Measurements from ENCODE around the gene SLC39A8.
"Not testable (repeated sequence)": the region's sequence is repeated elsewhere in the genome, so short reads cannot be mapped to it uniquely, and the experiment has no call there.

The SLC39A8 gene

DNA sequence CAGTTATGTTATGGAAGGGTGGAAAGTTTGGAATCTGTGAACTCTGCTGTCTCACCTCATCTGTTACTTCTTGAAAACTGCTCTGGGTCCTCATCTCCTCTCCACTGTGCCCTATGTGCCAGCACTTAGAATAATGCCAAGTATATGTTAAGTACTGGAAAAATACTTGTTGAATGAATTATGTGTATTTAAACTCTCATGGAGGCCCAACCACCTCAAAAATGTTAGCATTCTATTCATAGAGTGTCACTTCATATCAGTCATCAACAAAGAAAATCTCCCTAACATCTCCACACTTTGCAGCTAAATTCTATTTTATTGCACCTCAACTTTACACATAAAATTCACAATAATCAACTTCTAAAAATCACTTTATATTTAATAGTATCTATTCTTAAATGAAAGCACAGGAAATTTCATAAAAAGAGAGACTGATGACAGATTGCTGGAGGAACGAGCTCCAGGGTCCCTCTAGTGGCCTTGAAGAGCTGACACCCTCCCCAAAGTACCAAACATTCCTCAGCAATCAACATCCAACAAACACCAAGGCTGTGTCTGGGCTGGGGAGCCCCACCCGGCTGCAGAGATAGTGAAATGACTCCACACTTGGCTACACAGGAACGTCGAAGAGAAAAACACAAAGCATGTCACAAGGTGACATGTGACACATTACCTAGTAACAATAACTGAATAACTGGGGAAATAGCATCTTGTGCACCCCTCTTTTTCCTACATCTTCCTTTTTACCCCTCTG is 45.8 kb downstream of the SLC39A8 start:
- DNase-seq (ENCODE audit: low spot score) = peak; percentile 66

DNA sequence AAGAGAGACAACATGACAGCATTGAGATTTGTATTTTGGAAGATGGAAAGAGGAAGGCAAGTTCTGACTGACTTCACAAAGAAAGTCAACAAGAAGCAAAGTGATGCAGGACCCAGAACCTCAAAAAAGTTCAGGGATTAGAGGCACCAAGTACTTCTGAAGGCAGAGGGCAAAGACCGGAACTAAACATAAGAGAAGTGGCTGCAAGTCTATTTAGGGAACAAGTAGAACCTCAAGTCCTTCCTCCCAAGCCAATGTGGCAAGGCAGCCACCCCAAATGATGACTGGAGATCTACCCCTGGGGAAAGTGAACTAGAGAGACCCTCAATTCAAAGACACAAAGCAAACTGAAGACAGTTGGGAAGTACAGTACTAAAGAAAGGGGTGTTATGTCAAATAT is 46.6 kb downstream of the SLC39A8 start:
- no peak for DNase-seq (ENCODE audit: low spot score)

DNA sequence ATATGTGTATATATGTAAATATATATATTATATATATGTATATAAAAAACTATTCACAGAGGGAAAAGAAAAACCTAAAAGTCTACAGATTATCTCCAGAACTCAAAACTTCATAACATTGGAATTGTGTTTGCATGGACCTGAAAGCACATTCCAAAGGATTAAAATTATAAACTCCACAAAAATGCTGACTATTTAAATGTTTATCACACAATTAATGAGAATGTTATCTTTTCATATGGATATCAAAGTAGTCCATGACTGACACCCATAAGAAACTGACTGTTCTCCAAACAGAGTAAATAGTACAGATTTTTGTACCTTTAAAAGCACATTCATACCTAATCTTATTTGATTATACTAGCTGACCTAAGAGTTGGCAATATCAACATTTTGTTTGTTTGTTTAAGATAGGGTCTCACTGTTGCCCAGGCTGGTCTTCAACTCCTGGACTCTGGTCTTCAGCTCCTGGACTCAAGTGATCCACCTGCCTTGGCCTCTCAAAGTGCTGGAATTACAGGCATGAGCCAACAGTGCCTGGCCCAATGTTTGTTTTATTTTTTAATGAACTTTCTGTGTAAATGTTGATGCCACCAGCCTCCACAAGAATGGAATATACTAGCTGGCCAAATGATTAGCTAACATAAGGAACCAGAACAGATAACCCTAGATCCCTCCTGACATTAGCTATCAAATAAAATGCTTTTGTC is 50.0 kb downstream of the SLC39A8 start:
- no peak for DNase-seq (ENCODE audit: low spot score)

DNA sequence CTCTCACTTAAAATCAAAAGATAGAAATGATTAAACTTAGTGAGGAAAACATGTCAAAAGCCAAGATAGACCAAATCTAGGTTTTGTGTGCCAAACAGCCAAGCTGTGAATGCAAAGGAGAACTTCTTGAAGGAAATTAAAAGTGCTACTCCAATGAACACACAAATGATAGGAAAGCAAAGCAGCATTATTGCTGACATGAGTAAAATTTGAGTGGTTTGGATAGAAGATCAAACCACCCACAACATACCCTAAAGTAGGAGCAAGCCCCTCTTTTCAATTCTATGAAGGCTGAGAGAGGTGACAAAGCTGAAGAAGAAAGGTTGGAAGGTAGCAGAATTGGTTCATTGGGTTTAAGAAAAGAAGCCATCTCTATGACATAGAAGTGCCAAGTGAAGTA is 56.8 kb downstream of the SLC39A8 start:
- DNase-seq (ENCODE audit: low spot score) = no peak

DNA sequence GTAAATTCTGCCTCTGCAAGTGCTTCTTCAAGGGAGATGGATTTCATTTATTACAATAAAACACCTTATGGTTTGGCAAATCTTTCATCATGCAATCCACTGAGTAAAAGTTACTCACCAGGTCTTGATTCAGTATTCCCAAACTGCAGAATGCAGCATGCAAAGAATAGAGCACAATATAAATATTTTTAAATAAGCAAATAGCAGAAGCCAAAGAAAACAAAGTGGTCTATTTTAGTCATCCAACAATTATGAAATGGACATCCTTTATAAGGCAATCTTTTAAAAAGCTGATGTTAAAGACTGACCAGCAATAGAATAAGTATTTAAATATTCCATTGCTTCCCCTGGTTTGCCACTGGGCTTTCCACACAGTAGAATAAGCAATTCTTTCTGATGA is 59.5 kb downstream of the SLC39A8 start:
- no peak for DNase-seq (ENCODE audit: low spot score)

DNA sequence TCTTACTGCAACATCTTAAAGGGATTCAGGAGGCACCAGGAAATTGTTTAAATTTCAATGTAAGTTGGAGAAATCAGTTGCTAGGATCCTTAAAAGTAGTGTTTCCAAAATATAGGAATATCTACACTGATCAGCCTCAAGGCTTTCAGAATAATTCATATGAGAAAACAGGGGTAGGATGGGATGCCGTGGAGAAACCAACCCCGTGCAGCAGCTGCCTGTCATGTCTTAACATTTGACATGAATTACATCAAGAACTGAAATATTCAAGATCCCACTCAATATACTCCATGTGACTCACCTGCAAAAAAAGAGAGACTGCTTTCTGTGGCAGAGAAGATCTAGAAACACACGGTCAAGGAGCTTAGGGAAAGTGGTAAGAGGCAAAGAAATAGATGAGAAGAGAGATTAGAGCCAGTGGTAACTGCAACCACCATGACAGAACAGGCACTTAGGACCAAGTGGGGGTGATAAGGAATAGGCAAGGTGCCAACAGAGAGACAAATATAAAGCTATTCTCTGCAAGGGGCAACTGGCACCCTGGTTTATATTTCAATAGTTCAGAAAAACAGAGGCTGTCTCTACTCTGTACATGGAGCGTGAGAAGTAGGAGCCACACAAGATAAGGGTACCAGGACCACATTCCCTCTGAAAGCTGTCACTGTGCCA is 64.0 kb downstream of the SLC39A8 start:
- no peak for DNase-seq (ENCODE audit: low spot score)

DNA sequence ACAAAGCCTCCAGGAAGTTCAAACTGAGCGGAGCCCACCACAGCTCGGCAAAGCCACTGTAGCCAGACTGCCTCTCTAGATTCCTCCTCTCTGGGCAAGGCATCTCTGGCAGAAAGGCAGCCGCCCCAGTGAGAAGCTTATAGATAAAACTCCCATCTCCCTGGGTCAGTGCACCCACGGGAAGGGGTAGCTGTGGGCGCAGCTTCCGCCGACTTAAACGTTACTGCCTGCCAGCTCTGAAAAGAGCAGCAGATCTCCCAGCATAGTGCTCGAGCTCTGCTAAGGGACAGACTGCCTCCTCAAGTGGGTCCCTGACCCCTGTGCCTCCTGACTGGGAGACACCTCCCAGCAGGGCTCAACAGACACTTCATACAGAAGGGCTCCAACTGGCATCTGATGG is 72.0 kb downstream of the SLC39A8 start:
- DNase-seq (ENCODE audit: low spot score) = not testable (repeated sequence)

DNA sequence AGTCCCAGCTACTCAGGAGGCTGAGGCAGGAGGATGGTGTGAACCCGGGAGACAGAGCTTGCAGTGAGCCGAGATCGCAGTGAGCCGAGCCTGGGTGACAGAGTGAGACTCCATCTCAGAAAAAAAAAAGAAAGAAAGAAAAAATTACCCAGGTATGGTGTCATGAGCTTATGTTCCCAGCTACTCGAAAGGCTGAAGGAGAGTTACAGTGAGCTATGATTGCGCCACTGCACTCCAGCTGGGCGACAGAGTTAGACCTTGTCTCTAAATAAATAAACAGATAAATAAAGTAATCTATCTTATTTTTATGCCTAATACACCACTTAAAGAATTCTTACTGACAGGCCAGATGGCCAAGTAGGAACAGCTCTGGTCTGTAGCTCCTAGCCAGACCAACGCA is 73.0 kb downstream of the SLC39A8 start:
- DNase-seq (ENCODE audit: low spot score) = no peak

DNA sequence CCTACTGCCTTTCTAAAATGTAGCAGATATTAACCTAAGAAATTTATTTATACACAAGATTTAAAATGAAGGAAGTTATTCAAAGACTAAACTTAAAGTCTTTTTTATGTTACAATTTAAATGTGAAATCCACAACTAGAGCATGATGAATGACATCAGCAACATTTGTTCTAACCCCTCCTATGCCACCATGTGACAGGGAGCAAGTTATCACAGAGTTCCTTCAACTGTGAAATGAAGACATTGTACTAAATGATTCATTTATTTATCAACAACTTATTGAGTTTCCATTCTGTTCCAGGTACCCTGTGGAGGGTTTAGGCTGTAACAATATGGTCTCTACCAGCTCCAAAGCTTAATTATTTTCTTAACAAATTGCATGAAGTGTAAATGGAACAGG is 76.9 kb downstream of the SLC39A8 start:
- no peak for DNase-seq (ENCODE audit: low spot score)

DNA sequence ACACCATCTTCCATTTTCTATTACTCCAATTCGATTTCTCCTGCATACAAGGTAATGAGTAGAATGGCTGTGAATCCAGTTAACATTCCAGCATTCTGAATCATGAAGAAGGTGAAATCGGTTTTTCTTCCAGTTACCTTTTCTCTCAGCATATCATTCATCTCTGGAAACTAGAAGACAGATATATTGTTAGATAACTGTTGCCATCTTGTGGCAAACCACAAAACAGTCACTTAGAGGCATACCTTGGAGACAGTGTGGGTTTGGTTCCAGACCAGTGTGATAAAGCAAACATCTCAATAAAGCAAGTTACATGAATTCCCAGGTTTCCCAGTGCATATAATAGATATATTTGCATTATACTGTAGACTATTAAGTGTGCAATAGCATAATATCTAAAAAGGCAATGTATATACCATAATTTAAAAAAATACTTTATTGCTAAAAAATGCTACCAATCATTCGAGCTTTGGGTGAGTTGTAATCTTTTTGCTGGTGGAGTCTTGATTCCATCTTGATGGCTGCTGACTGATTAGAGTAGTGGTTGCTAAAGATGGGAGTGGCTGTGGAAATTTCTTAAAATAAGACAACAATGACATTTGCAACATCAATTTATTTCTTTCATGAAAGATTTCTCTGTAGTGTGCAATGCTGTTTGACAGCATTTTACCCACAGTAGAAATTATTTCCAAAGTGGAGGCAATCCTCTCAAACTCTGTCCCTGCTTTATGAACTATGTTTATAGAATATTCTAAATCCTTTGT is 82.1 kb downstream of the SLC39A8 start:
- peak; percentile 60 for DNase-seq (ENCODE audit: low spot score)

DNA sequence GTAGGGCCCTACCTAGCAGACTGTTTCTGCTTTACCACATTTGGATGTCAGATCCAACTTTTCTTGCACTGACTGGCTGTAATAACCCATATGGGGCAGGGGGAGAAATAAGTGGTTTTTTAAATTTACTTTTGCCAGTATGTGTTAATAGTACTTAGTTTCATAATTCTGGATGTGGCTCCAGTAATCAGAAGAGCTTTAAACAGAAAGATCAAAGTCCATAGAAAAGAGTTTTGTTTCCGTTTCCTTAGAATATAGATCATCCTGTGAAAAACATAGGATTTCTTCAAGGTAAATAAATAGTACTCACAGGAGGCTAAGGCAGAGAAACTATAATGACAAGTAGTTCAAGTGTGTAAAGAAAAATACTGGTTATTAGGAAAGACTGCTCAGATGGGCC is 85.6 kb downstream of the SLC39A8 start:
- no peak for DNase-seq (ENCODE audit: low spot score)

DNA sequence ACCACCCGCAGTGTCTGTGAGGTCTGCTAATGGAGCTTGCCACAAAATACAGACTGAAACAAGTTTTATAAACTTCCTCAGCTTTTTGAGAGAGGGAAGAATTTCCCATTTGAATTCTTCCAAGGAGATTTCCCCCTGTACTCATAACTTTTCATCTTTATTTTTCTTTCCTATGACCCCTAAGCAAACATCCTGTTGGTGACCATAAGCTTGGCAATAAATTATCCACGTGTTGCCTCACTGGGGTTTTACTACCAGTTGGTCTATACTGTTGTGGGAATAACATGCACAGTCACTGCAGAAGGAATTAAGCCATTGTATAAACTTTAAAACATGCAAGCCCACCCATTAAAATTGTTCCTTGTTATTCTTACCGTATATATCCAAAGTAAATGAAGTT is 86.2 kb downstream of the SLC39A8 start:
- no peak for DNase-seq (ENCODE audit: low spot score)

DNA sequence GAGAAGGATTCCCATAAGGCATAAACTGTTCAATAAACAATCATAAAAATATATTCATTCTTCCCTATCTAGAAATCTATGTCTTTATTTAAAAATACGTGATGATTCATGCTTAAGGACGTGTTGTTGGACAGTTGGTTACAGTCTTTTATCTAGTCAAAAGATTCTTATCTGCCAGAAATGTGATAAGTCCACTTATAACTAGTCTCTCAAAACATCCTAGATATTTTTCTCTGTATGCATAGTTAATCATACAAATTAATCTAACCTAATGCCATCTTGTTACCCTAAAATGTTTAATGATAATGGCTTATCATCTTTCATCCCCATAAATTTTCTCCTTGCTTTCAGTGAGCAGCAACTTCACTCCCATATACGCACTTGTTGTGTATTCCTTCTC is 89.0 kb downstream of the SLC39A8 start:
- no peak for DNase-seq (ENCODE audit: low spot score)

DNA sequence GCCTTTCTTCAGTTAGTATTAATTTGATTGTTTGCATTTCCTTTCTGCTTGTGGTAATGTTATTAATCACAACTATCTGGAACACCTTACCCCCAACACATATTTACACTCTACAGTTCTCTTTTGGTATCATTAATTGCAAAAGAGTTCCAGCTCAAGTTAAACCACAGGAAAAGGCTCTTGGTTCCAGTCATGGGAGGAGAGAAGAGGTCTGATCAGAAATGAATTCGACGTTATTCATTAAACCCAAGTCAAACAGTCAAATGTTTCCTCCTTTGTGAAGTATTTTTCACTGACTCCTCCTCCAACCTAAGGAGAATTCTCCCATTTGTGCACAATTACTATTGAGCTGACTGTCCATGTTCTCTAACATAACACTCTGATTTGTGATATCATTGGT is 91.4 kb downstream of the SLC39A8 start:
- DNase-seq (ENCODE audit: low spot score) = no peak

DNA sequence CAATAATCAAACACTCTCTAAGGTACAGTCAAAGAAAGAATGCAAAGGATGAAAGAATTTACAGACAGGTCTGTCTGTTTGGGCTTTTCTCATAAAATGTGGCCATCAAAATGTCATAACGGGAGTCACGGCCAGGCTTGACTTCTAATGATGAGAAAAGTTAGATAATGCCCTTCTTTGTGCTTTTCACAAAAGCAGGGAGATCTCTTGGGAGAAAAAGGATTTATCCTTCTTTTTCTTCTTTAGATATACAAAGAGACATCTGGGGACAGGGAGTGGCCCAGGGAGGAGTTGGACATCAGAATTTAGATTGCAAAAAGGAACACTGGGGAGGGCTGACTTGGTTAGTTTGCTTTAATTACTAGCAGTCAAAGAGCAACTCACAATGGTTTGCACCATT is 93.1 kb downstream of the SLC39A8 start:
- no peak for DNase-seq (ENCODE audit: low spot score)

DNA sequence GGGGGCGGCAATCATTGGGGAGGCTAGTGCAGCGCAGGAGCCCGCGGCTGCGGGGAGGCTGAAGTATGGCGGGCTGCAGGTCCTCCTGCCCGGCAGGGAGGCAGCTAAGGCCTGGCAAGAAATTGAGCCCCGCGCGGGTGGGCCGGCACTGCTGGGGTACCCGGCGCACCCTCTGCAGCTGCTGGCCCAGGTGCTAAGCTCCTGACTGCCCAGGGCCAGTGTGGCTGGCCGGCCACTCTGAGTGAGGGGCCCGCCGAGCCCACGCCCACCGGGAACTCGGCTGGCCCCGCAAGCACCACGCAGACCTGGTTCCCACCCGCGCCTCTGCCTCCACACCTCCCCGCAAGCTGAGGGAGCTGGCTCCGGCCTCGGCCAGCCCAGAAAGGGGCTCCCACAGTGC is 94.9 kb downstream of the SLC39A8 start:
- no peak for DNase-seq (ENCODE audit: low spot score)

DNA sequence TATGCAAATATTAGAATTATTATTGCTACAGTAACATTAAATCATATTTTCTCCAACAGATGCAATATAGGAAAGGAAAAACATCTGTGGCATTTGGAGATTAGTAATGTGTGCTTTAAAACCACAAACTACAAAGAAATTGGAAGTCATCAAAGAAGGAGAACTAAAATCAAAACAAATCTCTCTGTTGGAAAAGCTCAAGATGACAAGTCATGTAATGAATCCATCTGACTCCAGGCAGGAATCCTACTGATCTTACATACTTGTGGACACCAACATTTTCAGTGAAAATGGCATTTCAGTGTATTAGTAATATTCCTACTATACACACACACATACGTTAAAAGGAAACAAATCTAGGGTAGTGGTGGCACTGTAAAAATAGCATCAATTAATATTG is 98.2 kb downstream of the SLC39A8 start:
- DNase-seq (ENCODE audit: low spot score) = no peak

DNA sequence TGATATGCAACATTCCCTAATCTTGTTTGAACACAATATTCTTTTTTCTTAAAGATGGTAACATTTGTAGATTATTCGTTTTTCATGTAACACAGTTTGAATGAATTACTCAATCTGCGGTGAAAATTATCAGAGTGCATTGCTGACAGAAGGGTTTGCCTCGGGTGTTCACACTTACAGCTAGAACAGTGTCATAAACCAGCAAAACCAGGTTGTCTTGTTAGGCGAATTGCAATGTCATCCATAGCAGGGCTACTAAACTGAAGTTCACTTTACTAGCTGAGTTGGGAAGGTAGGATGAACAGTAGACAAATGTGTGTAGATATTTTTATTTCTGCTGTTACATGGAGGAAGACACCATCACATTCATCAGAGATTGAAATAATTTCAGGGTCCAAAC is 98.9 kb downstream of the SLC39A8 start:
- DNase-seq (ENCODE audit: low spot score) = no peak

DNA sequence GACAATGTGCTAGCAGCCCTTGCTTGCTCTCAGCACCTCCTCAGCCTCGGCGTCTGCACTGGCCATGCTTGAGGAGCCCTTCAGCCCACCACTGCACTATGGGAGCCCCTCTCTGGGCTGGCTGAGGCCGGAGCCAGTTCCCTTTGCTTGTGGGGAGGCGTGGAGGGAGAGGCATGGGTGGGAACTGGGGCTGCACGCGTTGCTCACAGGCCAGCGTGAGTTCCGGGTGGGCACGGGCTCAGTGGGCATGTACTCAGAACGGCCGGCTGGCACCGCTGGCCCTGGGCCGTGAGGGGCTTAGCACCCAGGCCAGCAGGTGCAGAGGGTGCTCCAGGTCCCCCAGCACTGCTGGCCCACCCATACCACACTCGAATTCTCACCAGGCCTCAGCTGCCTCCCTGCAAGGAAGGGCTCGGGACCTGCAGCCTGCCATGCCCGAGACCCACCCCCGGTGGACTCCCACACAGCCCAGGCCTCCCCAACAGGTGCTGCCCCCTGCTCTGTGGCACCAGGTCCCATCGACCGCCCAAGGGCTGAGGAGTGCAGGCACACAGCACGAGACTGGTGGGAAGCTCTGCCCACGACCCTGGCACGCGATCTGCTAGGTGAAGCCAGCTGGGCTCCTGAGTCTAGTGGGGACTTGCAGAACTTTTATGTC is 100.3 kb downstream of the SLC39A8 start:
- DNase-seq (ENCODE audit: low spot score) = no peak

DNA sequence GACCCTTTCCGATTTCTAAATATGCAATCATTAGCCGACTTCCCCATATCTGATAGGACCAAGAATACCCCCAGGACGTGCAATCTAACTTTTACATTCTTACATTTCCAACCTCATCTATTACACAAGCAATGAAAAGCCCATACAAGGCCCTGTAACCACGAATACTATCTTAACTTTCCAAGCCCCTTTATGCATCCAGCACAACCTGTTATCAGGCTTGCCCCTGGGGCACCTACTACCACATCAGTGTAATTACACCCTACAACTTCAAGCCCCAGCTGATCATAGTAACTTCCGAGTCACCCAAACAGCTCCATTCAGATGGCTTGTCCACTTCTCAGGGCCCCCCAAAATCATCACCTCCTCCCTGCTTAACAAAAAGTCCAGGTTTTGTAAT is 102.0 kb downstream of the SLC39A8 start:
- DNase-seq (ENCODE audit: low spot score) = not testable (repeated sequence)

DNA sequence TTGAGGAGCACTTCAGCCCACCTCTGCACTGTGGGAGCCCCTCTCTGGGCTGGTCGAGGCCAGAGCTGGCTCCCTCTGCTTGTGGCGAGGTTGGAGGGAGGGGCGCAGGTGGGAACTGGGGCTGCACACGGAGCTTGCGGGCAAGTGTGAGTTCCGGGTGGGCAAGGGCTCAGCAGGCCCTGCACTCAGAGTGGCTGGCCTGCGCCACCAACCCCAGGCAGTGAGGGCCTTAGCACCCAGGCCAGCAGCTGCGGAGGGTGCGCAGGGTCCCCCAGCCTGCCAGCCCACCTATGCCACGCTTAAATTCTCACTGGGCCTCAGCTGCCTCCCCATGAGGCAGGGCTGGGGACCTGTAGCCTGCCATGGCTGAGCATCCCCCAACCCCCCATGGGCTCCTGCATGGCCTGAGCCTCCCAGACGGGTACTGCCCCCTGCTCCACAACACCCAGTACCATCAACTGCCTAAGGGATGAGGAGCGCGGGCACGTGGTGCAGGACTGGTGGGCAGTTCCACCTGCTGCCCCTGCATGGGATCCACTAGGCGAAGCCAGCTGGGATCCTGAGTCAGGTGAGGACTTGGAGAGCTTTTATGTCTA is 110.9 kb downstream of the SLC39A8 start:
- DNase-seq (ENCODE audit: low spot score) = no peak

DNA sequence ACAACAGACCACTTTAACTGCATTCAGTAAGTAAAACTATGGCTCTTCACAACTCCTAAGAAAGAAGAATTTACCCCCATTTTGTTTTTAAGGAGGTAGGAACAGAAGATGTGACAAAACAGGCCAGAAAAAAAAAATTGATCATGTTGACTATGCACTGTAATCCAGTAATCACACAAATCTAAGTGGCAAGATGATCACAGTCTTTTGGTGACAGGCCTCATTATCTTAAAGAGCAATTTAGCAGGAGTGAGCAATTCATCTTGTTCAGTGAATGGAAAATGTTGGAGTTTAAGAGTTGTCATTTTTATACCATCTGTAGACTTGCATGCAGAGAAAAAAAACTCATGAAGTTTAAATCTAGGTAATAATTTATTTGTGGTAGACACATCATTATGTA is 115.1 kb downstream of the SLC39A8 start:
- DNase-seq (ENCODE audit: low spot score) = no peak

Data from GM03348 (cell line).